ENCODE data around the gene PRKN.

The PRKN gene

GRCh38 chr6:162373868-162374267 is 353.7 kb downstream of the PRKN start:
- no peak for TF ChIP-seq CTCF (IDR thresholded peaks at IDR 0.05; ENCODE audit: low read depth, low read length)
- H3K27ac ChIP-seq, result no peak overlapping the region
- DNase-seq, result no peak
- H3K4me3 ChIP-seq (ENCODE audit: low read depth, low read length), result no peak overlapping the region
- H3K27me3 ChIP-seq (ENCODE audit: insufficient read depth, low read depth, severe bottlenecking), result no peaks in the 10 kb centered on the region
- no peaks in the 10 kb centered on the region for H3K9me3 ChIP-seq (ENCODE audit: severe bottlenecking)
- no peaks in the 10 kb centered on the region for H3K36me3 ChIP-seq

- Histone ChIP-seq H3K36me3 (no peaks in the 10 kb centered on the region), H3K9me3 (ENCODE audit: severe bottlenecking) (no peaks in the 10 kb centered on the region)
- TF ChIP-seq CTCF (IDR thresholded peaks at IDR 0.05; ENCODE audit: low read depth, low read length), result no peak
Measured at GRCh38 chr6:162373192-162373591, 354.4 kb downstream of the PRKN start.

GRCh38 chr6:162372106-162372505 is 355.5 kb downstream of the PRKN start:
- Histone ChIP-seq H3K27ac (no peak overlapping the region), H3K36me3 (no peaks in the 10 kb centered on the region), H3K9me3 (ENCODE audit: severe bottlenecking) (no peaks in the 10 kb centered on the region), H3K4me3 (ENCODE audit: low read depth, low read length) (no peak overlapping the region), H3K27me3 (ENCODE audit: insufficient read depth, low read depth, severe bottlenecking) (no peaks in the 10 kb centered on the region)
- TF ChIP-seq CTCF (IDR thresholded peaks at IDR 0.05; ENCODE audit: low read depth, low read length), result no peak
- no peak for DNase-seq

More at GRCh38 chr6:162373192-162373591, 354.4 kb downstream of the PRKN start:
- no peak for DNase-seq
- no peak overlapping the region for H3K27ac ChIP-seq
- H3K27me3 ChIP-seq (ENCODE audit: insufficient read depth, low read depth, severe bottlenecking), result no peaks in the 10 kb centered on the region
- H3K4me3 ChIP-seq (ENCODE audit: low read depth, low read length), result no peak overlapping the region

GRCh38 chr6:162371121-162371520 is 356.4 kb downstream of the PRKN start:
- Histone ChIP-seq H3K9me3 (ENCODE audit: severe bottlenecking) (no peaks in the 10 kb centered on the region), H3K27me3 (ENCODE audit: insufficient read depth, low read depth, severe bottlenecking) (no peaks in the 10 kb centered on the region), H3K4me3 (ENCODE audit: low read depth, low read length) (no peak overlapping the region), H3K27ac (no peak overlapping the region), H3K36me3 (no peaks in the 10 kb centered on the region)
- no peak for TF ChIP-seq CTCF (IDR thresholded peaks at IDR 0.05; ENCODE audit: low read depth, low read length)
- DNase-seq, result no peak

GRCh38 chr6:162369091-162369490 is 358.5 kb downstream of the PRKN start:
- H3K27me3 ChIP-seq (ENCODE audit: insufficient read depth, low read depth, severe bottlenecking), result no peaks in the 10 kb centered on the region
- no peak overlapping the region for H3K27ac ChIP-seq
- no peaks in the 10 kb centered on the region for H3K9me3 ChIP-seq (ENCODE audit: severe bottlenecking)
- no peak for TF ChIP-seq CTCF (IDR thresholded peaks at IDR 0.05; ENCODE audit: low read depth, low read length)
- no peaks in the 10 kb centered on the region for H3K36me3 ChIP-seq
- H3K4me3 ChIP-seq (ENCODE audit: low read depth, low read length), result no peak overlapping the region
- no peak for DNase-seq

GRCh38 chr6:162364488-162364887 is 363.1 kb downstream of the PRKN start:
- H3K4me3 ChIP-seq (ENCODE audit: low read depth, low read length), result no peak overlapping the region
- DNase-seq, result no peak
- no peaks in the 10 kb centered on the region for H3K9me3 ChIP-seq (ENCODE audit: severe bottlenecking)
- H3K27ac ChIP-seq, result no peak overlapping the region
- no peaks in the 10 kb centered on the region for H3K36me3 ChIP-seq
- TF ChIP-seq CTCF (IDR thresholded peaks at IDR 0.05; ENCODE audit: low read depth, low read length), result no peak
- H3K27me3 ChIP-seq (ENCODE audit: insufficient read depth, low read depth, severe bottlenecking), result no peaks in the 10 kb centered on the region
